ENCODE measurements around the gene VPS25. TPM values are rescaled to one million over a fixed set of nuclear protein-coding genes. Genes with fewer than 3 reads are reported as not detected.

The VPS25 gene
- total RNA-seq, 1 donor from 2014 or later = 77.5 TPM

GRCh38 chr17:42780851-42781638, 7.8 kb downstream of the VPS25 start:
- Histone ChIP-seq H3K27me3 (peaks cover 45% of the 10 kb centered on the region), H3K9me3 (ENCODE audit: low read depth) (no peaks in the 10 kb centered on the region), H4K20me1 (ENCODE audit: low read depth) (peaks cover 18% of the 10 kb centered on the region), H3F3A (ENCODE audit: low read depth) (peaks cover 22% of the 10 kb centered on the region), H2AFZ (replicated peaks) (peak overlapping the region; percentile 48), H3K4me1 (no peaks in the 10 kb centered on the region), H3K27ac (no peak overlapping the region), H3K36me3 (no peaks in the 10 kb centered on the region), H3K9ac (no peak overlapping the region), H3K79me2 (ENCODE audit: low read depth) (no peaks in the 10 kb centered on the region), H3K4me2 (peak overlapping the region; percentile 97), H3K4me3 (peak overlapping the region; percentile 68)
- peak; percentile 29 for DNase-seq (ENCODE audit: low spot score)
- Mint-ChIP-seq H3K4me1 (peaks cover 12% of the 10 kb centered on the region), H3K9me3 (no peaks in the 10 kb centered on the region), H3K36me3 (peaks cover 8% of the 10 kb centered on the region), H3K27ac (no peak overlapping the region), H3K27me3 (ENCODE audit: insufficient read depth, low read depth) (peaks cover 22% of the 10 kb centered on the region), H3K4me3 (peak overlapping the region; percentile 80)
- TF ChIP-seq EZH2phosphoT487 (IDR thresholded peaks at IDR 0.05) (peak; percentile 73), EZH2 (IDR thresholded peaks at IDR 0.05) (peak; percentile 78), CTCF (IDR thresholded peaks at IDR 0.05) (no peak)

- Histone ChIP-seq H3K4me1 (no peaks in the 10 kb centered on the region), H3K27ac (no peak overlapping the region), H3K9me3 (ENCODE audit: low read depth) (no peaks in the 10 kb centered on the region), H3F3A (ENCODE audit: low read depth) (peaks cover 22% of the 10 kb centered on the region), H3K27me3 (peaks cover 46% of the 10 kb centered on the region), H3K4me2 (no peak overlapping the region), H3K79me2 (ENCODE audit: low read depth) (no peaks in the 10 kb centered on the region), H3K36me3 (no peaks in the 10 kb centered on the region), H4K20me1 (ENCODE audit: low read depth) (peaks cover 18% of the 10 kb centered on the region), H2AFZ (replicated peaks) (no peak overlapping the region), H3K4me3 (no peak overlapping the region), H3K9ac (no peak overlapping the region)
- Mint-ChIP-seq H3K27me3 (ENCODE audit: insufficient read depth, low read depth) (peaks cover 22% of the 10 kb centered on the region), H3K27ac (no peak overlapping the region), H3K4me1 (peaks cover 12% of the 10 kb centered on the region), H3K4me3 (peak overlapping the region; percentile 80), H3K9me3 (no peaks in the 10 kb centered on the region), H3K36me3 (peaks cover 7% of the 10 kb centered on the region)
- no peak for TF ChIP-seq EZH2 (IDR thresholded peaks at IDR 0.05)
- TF ChIP-seq CTCF (IDR thresholded peaks at IDR 0.05) = no peak
- TF ChIP-seq EZH2phosphoT487 (IDR thresholded peaks at IDR 0.05) = no peak
- no peak for DNase-seq (ENCODE audit: low spot score)
Observed at GRCh38 chr17:42781639-42782165, 8.5 kb downstream of the VPS25 start.

- Histone ChIP-seq H3K4me3 (no peak overlapping the region), H3K36me3 (no peaks in the 10 kb centered on the region), H3F3A (ENCODE audit: low read depth) (peaks cover 22% of the 10 kb centered on the region), H3K27ac (no peak overlapping the region), H3K4me2 (no peak overlapping the region), H3K9ac (no peak overlapping the region), H2AFZ (replicated peaks) (no peak overlapping the region), H3K9me3 (ENCODE audit: low read depth) (no peaks in the 10 kb centered on the region), H4K20me1 (ENCODE audit: low read depth) (peaks cover 18% of the 10 kb centered on the region), H3K27me3 (peaks cover 46% of the 10 kb centered on the region), H3K4me1 (no peaks in the 10 kb centered on the region), H3K79me2 (ENCODE audit: low read depth) (no peaks in the 10 kb centered on the region)
- Mint-ChIP-seq H3K4me3 (no peak overlapping the region), H3K27ac (no peak overlapping the region), H3K27me3 (ENCODE audit: insufficient read depth, low read depth) (peaks cover 22% of the 10 kb centered on the region), H3K36me3 (peaks cover 7% of the 10 kb centered on the region), H3K9me3 (no peaks in the 10 kb centered on the region), H3K4me1 (peaks cover 12% of the 10 kb centered on the region)
- TF ChIP-seq CTCF (IDR thresholded peaks at IDR 0.05) (no peak), EZH2 (IDR thresholded peaks at IDR 0.05) (no peak), EZH2phosphoT487 (IDR thresholded peaks at IDR 0.05) (no peak)
- DNase-seq (ENCODE audit: low spot score) = no peak
Observed at GRCh38 chr17:42782166-42783061, 9.2 kb downstream of the VPS25 start.

Measured in neural progenitor cell (in vitro differentiated cells).